ENCODE results near the gene MAT2B. TPM values are rescaled to one million over a fixed set of nuclear protein-coding genes. Genes with fewer than 3 reads are reported as not detected.
"Not testable (repeated sequence)": the region's sequence is repeated elsewhere in the genome, so short reads cannot be mapped to it uniquely, and the experiment has no call there.

Gene MAT2B
- total and polyA plus RNA-seq, 4 donors, result 39.3 to 62.4 (median 43.8) TPM

DNA sequence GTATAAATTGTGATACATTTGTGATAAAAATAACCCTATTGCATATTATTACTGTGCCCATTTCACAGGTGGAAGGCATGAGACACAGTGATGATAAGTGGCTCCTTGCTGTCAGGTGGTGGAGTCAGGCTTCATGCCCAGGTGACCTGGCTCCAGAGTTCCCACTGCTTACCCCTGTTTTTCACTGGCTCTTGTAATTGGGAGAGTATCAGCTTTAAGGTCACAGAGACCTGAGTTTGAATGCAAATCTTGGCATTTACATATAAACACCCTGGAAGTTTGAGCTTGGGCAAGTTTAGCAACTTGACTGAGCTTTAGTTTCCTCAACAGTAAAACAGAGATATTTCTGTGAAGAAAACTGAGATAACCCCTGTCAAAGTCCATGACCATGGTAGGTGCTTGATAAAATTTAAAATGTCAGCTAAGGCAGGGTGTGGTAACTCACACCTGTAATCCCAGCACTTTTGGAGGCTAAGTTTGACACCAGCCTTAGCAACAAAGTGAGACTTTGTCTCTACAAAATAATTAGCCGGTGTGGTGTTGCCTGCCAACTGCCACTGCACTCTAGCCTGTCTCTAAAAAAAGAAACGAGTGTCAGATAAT is 29.2 kb downstream of the MAT2B start:
- H3K27ac ChIP-seq (ENCODE audit: low read depth in 1 of 2, low read length in 2 of 2), result no peak overlapping the region
- intact Hi-C loops (cut with DNase I), result no loop called here
- H3K27me3 ChIP-seq (ENCODE audit: control insufficient read depth in 1 of 2, insufficient read depth in 2 of 2, low read length in 1 of 2), result peaks cover 0 to 1% of the 10 kb centered on the region in 2 donors
- H3K9me3 ChIP-seq (ENCODE audit: control insufficient read depth, low read length), result no peaks in the 10 kb centered on the region
- H3K4me1 ChIP-seq (ENCODE audit: control insufficient read depth in 1 of 2, insufficient read depth in 2 of 2, low read length in 2 of 2), result no peaks in the 10 kb centered on the region
- DNase-seq, result no peak
- WGBS, 2 donors, result 37 to 44% methylated on average over 2 of the region's 2 CpGs
- no peaks in the 10 kb centered on the region for H3K36me3 ChIP-seq (ENCODE audit: control insufficient read depth in 1 of 2, insufficient read depth in 2 of 2, low read length in 1 of 2)
- ATAC-seq (ENCODE audit: low FRiP score), result no peak
- no peak overlapping the region for H3K4me3 ChIP-seq (ENCODE audit: low read length in 2 of 2)

DNA sequence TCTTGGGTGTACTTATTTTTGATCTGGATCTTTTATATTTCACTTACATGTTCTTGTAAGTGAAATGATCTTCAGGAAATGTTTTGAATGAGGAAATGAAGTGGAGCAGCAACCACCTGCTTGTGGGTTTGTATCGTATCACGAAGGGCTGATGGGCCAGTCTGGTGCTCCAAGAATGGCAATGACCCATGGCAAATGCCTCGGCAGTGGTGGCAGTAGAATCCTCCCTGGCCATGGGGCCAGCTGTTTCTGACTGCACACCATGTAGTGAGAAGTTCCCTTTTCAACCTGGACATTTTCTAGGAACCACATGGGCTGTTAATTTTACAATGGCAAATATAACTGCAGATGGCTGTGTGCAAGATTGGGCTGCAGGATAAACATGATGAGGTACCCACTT is 29.9 kb downstream of the MAT2B start:
- H3K36me3 ChIP-seq (ENCODE audit: control insufficient read depth in 1 of 2, insufficient read depth in 2 of 2, low read length in 1 of 2), result no peaks in the 10 kb centered on the region
- intact Hi-C loops (cut with DNase I), result no loop called here
- 76 to 77% methylated on average over 3 of the region's 3 CpGs for WGBS, 2 donors
- ATAC-seq (ENCODE audit: low FRiP score), result no peak
- DNase-seq, result no peak
- H3K9me3 ChIP-seq (ENCODE audit: control insufficient read depth, low read length), result no peaks in the 10 kb centered on the region
- no peak overlapping the region for H3K4me3 ChIP-seq (ENCODE audit: low read length in 2 of 2)
- H3K27ac ChIP-seq (ENCODE audit: low read depth in 1 of 2, low read length in 2 of 2), result no peak overlapping the region
- H3K4me1 ChIP-seq (ENCODE audit: control insufficient read depth in 1 of 2, insufficient read depth in 2 of 2, low read length in 2 of 2), result no peaks in the 10 kb centered on the region
- peaks cover 0 to 1% of the 10 kb centered on the region in 2 donors for H3K27me3 ChIP-seq (ENCODE audit: control insufficient read depth in 1 of 2, insufficient read depth in 2 of 2, low read length in 1 of 2)

DNA sequence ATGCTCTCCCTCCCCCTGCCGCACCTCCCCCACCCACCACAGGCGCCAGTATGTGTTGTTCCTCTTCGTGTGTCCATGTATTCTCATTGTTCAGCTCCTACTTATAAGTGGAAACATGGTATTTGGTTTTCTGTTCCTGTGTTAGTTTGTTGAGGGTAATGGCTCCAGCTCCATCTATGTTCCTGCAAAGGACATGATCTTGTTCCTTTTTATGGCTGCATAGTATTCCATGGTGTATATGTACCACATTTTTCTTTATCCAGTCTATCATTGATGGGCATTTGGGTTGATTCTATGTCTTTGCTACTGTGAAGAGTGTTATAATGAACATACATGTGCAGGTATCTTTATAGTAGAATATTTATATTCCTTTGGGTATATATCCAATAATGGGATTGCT is 31.0 kb downstream of the MAT2B start:
- H3K4me1 ChIP-seq (ENCODE audit: control insufficient read depth in 1 of 2, insufficient read depth in 2 of 2, low read length in 2 of 2); H3K4me3 ChIP-seq (ENCODE audit: low read length in 2 of 2); H3K27ac ChIP-seq (ENCODE audit: low read depth in 1 of 2, low read length in 2 of 2); intact Hi-C loops (cut with DNase I); DNase-seq; H3K36me3 ChIP-seq (ENCODE audit: control insufficient read depth in 1 of 2, insufficient read depth in 2 of 2, low read length in 1 of 2); ATAC-seq (ENCODE audit: low FRiP score); H3K27me3 ChIP-seq (ENCODE audit: control insufficient read depth in 1 of 2, insufficient read depth in 2 of 2, low read length in 1 of 2); H3K9me3 ChIP-seq (ENCODE audit: control insufficient read depth, low read length): not testable (repeated sequence)
- WGBS, 2 donors, result 92 to 96% methylated on average over 3 of the region's 3 CpGs

DNA sequence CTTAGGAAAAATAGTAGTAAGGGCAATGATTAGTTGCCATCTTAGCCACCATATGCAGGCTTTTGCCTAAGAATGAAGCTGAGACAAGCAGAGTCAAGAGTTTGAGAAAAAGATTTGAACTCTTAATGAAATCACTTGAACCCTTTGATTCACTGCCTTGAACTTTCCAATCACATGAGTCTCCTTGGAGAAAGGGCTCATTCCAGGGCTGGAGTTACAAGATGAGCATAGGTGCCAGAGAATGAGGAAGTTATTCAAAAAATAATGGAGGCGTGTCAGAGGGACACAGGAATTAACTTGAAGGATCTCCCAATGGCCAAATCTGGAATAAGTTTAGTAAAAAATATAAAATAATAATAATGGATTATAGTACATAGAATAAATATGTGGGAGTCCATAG is 35.3 kb downstream of the MAT2B start:
- Histone ChIP-seq H3K27me3 (ENCODE audit: control insufficient read depth in 1 of 2, insufficient read depth in 2 of 2, low read length in 1 of 2) (no peaks in the 10 kb centered on the region), H3K27ac (ENCODE audit: low read depth in 1 of 2, low read length in 2 of 2) (no peak overlapping the region), H3K4me1 (ENCODE audit: control insufficient read depth in 1 of 2, insufficient read depth in 2 of 2, low read length in 2 of 2) (no peaks in the 10 kb centered on the region), H3K36me3 (ENCODE audit: control insufficient read depth in 1 of 2, insufficient read depth in 2 of 2, low read length in 1 of 2) (no peaks in the 10 kb centered on the region), H3K4me3 (ENCODE audit: low read length in 2 of 2) (no peak overlapping the region), H3K9me3 (ENCODE audit: control insufficient read depth, low read length) (no peaks in the 10 kb centered on the region)
- DNase-seq (no peak), ATAC-seq (ENCODE audit: low FRiP score) (no peak)
- intact Hi-C loops (cut with DNase I), result no loop called here
- 81 to 85% methylated on average over 1 of the region's 1 CpG for WGBS, 2 donors

GRCh38 chr5:163542771-163543170 is 37.4 kb downstream of the MAT2B start:
- intact Hi-C loops (cut with DNase I), result no loop called here
- no peaks in the 10 kb centered on the region for H3K27me3 ChIP-seq (ENCODE audit: control insufficient read depth in 1 of 2, insufficient read depth in 2 of 2, low read length in 1 of 2)
- H3K4me1 ChIP-seq (ENCODE audit: control insufficient read depth in 1 of 2, insufficient read depth in 2 of 2, low read length in 2 of 2), result no peaks in the 10 kb centered on the region
- no peaks in the 10 kb centered on the region for H3K9me3 ChIP-seq (ENCODE audit: control insufficient read depth, low read length)
- no peak overlapping the region for H3K27ac ChIP-seq (ENCODE audit: low read depth in 1 of 2, low read length in 2 of 2)
- no peak for DNase-seq
- H3K36me3 ChIP-seq (ENCODE audit: control insufficient read depth in 1 of 2, insufficient read depth in 2 of 2, low read length in 1 of 2), result no peaks in the 10 kb centered on the region
- WGBS, 2 donors, result 84 to 85% methylated on average over 2 of the region's 2 CpGs
- ATAC-seq (ENCODE audit: low FRiP score), result no peak
- no peak overlapping the region for H3K4me3 ChIP-seq (ENCODE audit: low read length in 2 of 2)

- intact Hi-C loops (cut with DNase I), result no loop called here
- Histone ChIP-seq H3K36me3 (ENCODE audit: control insufficient read depth in 1 of 2, insufficient read depth in 2 of 2, low read length in 1 of 2) (no peaks in the 10 kb centered on the region), H3K9me3 (ENCODE audit: control insufficient read depth, low read length) (no peaks in the 10 kb centered on the region), H3K4me1 (ENCODE audit: control insufficient read depth in 1 of 2, insufficient read depth in 2 of 2, low read length in 2 of 2) (no peaks in the 10 kb centered on the region), H3K4me3 (ENCODE audit: low read length in 2 of 2) (no peak overlapping the region), H3K27me3 (ENCODE audit: control insufficient read depth in 1 of 2, insufficient read depth in 2 of 2, low read length in 1 of 2) (no peaks in the 10 kb centered on the region), H3K27ac (ENCODE audit: low read depth in 1 of 2, low read length in 2 of 2) (no peak overlapping the region)
- ATAC-seq (ENCODE audit: low FRiP score), result no peak
- no peak for DNase-seq
- 60 to 64% methylated on average over 4 of the region's 4 CpGs for WGBS, 2 donors
These were observed 38.6 kb downstream of the MAT2B start for GRCh38 chr5:163544041-163544440.

DNA sequence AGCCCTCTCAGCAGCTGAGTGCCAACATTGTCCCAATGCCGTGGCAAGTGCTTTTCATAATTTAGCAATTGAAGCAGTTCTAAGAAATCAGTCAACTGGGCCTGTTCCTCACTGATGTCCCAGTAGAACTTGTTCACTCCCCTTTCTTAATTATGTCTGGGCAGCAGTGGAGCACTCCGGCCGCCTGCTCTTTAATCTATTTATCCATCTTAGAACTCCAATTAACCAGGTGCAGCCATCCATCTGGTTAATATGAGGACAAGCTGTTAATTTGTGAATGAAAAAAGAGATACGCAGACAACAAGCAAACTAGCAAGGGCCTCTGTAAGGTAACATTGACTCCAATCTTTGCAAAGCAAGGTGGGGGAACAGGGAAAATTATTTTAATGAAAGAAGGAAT is 39.4 kb downstream of the MAT2B start:
- Histone ChIP-seq H3K27ac (ENCODE audit: low read depth in 1 of 2, low read length in 2 of 2) (no peak overlapping the region), H3K36me3 (ENCODE audit: control insufficient read depth in 1 of 2, insufficient read depth in 2 of 2, low read length in 1 of 2) (no peaks in the 10 kb centered on the region), H3K9me3 (ENCODE audit: control insufficient read depth, low read length) (no peaks in the 10 kb centered on the region), H3K27me3 (ENCODE audit: control insufficient read depth in 1 of 2, insufficient read depth in 2 of 2, low read length in 1 of 2) (no peaks in the 10 kb centered on the region), H3K4me3 (ENCODE audit: low read length in 2 of 2) (no peak overlapping the region), H3K4me1 (ENCODE audit: control insufficient read depth in 1 of 2, insufficient read depth in 2 of 2, low read length in 2 of 2) (no peaks in the 10 kb centered on the region)
- WGBS, 2 donors, result 83 to 85% methylated on average over 4 of the region's 4 CpGs
- intact Hi-C loops (cut with DNase I), result no loop called here
- ATAC-seq (ENCODE audit: low FRiP score), result no peak
- no peak for DNase-seq

GRCh38 chr5:163548649-163549048 is 43.2 kb downstream of the MAT2B start:
- Histone ChIP-seq H3K36me3 (ENCODE audit: control insufficient read depth in 1 of 2, insufficient read depth in 2 of 2, low read length in 1 of 2) (no peaks in the 10 kb centered on the region), H3K4me1 (ENCODE audit: control insufficient read depth in 1 of 2, insufficient read depth in 2 of 2, low read length in 2 of 2) (no peaks in the 10 kb centered on the region), H3K27me3 (ENCODE audit: control insufficient read depth in 1 of 2, insufficient read depth in 2 of 2, low read length in 1 of 2) (no peaks in the 10 kb centered on the region), H3K4me3 (ENCODE audit: low read length in 2 of 2) (no peak overlapping the region), H3K27ac (ENCODE audit: low read depth in 1 of 2, low read length in 2 of 2) (no peak overlapping the region), H3K9me3 (ENCODE audit: control insufficient read depth, low read length) (no peaks in the 10 kb centered on the region)
- no peak for ATAC-seq (ENCODE audit: low FRiP score)
- intact Hi-C loops (cut with DNase I), result no loop called here
- DNase-seq, result no peak
- 73 to 74% methylated on average over 5 of the region's 5 CpGs for WGBS, 2 donors

DNA sequence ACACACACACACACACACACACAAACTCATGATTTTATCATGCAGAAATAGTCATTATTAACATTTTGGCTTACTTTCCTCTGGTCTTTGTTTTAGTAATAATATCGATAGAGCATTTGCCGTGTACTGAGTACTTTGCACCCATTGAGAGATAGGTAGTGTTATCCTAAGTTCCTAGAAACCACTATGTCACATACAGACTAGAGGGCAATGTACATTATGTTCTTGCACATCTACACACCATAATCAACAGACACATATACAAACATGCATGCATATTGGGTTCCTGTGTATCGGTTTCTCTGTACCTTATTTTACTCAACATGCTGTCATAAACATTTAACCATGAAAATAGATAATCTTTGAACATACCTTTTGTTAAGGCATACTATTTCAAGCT is 45.7 kb downstream of the MAT2B start:
- Histone ChIP-seq H3K4me1 (ENCODE audit: control insufficient read depth in 1 of 2, insufficient read depth in 2 of 2, low read length in 2 of 2) (no peaks in the 10 kb centered on the region), H3K27me3 (ENCODE audit: control insufficient read depth in 1 of 2, insufficient read depth in 2 of 2, low read length in 1 of 2) (no peaks in the 10 kb centered on the region), H3K4me3 (ENCODE audit: low read length in 2 of 2) (no peak overlapping the region), H3K36me3 (ENCODE audit: control insufficient read depth in 1 of 2, insufficient read depth in 2 of 2, low read length in 1 of 2) (no peaks in the 10 kb centered on the region), H3K27ac (ENCODE audit: low read depth in 1 of 2, low read length in 2 of 2) (no peak overlapping the region), H3K9me3 (ENCODE audit: control insufficient read depth, low read length) (no peaks in the 10 kb centered on the region)
- WGBS, 2 donors, result 88 to 94% methylated on average over 3 of the region's 3 CpGs
- DNase-seq (no peak), ATAC-seq (ENCODE audit: low FRiP score) (no peak)
- intact Hi-C loops (cut with DNase I), result no loop called here
